Measurements from ENCODE around the gene CD7. TPM values are rescaled to one million over a fixed set of nuclear protein-coding genes. Genes with fewer than 3 reads are reported as not detected.
A peak's percentile ranks its signal among the peaks of the same experiment; 100 is the strongest.

The CD7 gene
- total RNA-seq, 1 experiment from 2014 or later, result 0.74 TPM

GRCh38 chr17:82356845-82357355 lies 39.5 kb upstream of the CD7 start:
- TF ChIP-seq SOX15 (CRISPR knock-in tag; IDR thresholded peaks at IDR 0.05), result no peak
- no peak for TF ChIP-seq ZNF512 (CRISPR knock-in tag; IDR thresholded peaks at IDR 0.05; ENCODE audit: borderline replicate concordance)
- no peak for TF ChIP-seq HMGA2 (CRISPR knock-in tag; IDR thresholded peaks at IDR 0.05)
- no peak for TF ChIP-seq ZNF416 (CRISPR knock-in tag; IDR thresholded peaks at IDR 0.05)
- TF ChIP-seq, protein P1, sequence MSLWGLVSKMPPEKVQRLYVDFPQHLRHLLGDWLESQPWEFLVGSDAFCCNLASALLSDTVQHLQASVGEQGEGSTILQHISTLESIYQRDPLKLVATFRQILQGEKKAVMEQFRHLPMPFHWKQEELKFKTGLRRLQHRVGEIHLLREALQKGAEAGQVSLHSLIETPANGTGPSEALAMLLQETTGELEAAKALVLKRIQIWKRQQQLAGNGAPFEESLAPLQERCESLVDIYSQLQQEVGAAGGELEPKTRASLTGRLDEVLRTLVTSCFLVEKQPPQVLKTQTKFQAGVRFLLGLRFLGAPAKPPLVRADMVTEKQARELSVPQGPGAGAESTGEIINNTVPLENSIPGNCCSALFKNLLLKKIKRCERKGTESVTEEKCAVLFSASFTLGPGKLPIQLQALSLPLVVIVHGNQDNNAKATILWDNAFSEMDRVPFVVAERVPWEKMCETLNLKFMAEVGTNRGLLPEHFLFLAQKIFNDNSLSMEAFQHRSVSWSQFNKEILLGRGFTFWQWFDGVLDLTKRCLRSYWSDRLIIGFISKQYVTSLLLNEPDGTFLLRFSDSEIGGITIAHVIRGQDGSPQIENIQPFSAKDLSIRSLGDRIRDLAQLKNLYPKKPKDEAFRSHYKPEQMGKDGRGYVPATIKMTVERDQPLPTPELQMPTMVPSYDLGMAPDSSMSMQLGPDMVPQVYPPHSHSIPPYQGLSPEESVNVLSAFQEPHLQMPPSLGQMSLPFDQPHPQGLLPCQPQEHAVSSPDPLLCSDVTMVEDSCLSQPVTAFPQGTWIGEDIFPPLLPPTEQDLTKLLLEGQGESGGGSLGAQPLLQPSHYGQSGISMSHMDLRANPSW (CRISPR knock-in tag; conservative IDR thresholded peaks at IDR 0.05; ENCODE audit: low read depth), result no peak
- TF ChIP-seq EMX1 (CRISPR knock-in tag; IDR thresholded peaks at IDR 0.05), result no peak
- no peak for TF ChIP-seq TP53 (CRISPR knock-in tag; IDR thresholded peaks at IDR 0.05)
- TF ChIP-seq E2F4 (CRISPR knock-in tag; IDR thresholded peaks at IDR 0.05; ENCODE audit: borderline replicate concordance, low read depth), result no peak
- TF ChIP-seq PRRX2 (CRISPR knock-in tag; IDR thresholded peaks at IDR 0.05), result no peak
- no peak for TF ChIP-seq ELF4 (CRISPR knock-in tag; IDR thresholded peaks at IDR 0.05; ENCODE audit: low read depth)
- TF ChIP-seq KAT7 (CRISPR knock-in tag; IDR thresholded peaks at IDR 0.05; ENCODE audit: borderline replicate concordance), result no peak
- TF ChIP-seq NFATC4 (CRISPR knock-in tag; IDR thresholded peaks at IDR 0.05), result no peak
- TF ChIP-seq NR3C1 (CRISPR knock-in tag; conservative IDR thresholded peaks at IDR 0.05; ENCODE audit: low read depth), result no peak
- no peaks in the 10 kb centered on the region for H3K9me3 Mint-ChIP-seq
- DNase-seq (ENCODE audit: low spot score) (peak; percentile 63), ATAC-seq (peak; percentile 88)
- H3K4me3 Mint-ChIP-seq, result no peak overlapping the region
- no peak overlapping the region for H3K27ac Mint-ChIP-seq
- ChIA-PET POLR2A (interaction anchor here (0.9 kb wide), 1 partner anchor 11 kb away, joined by 3 read pairs; no protein-coding TSS in a partner anchor), CTCF (interaction anchor here (0.7 to 1.5 kb wide), 13 partner anchors 13 to 198 kb away, joined by 3 to 7 read pairs (median 3); partner anchors contain the start of genes CD7, FOXK2 and SECTM1)
- H3K4me1 Mint-ChIP-seq, result peaks cover 7% of the 10 kb centered on the region
- peaks cover 15% of the 10 kb centered on the region for H3K27me3 Mint-ChIP-seq (ENCODE audit: low read depth)
- H3K36me3 Mint-ChIP-seq, result no peaks in the 10 kb centered on the region

GRCh38 chr17:82355770-82356427 lies 38.5 kb upstream of the CD7 start:
- ChIA-PET POLR2A (interaction anchor here (0.9 kb wide), 1 partner anchor 10 kb away, joined by 3 read pairs; no protein-coding TSS in a partner anchor), CTCF (interaction anchor here (0.6 to 1.5 kb wide), 7 partner anchors 22 to 199 kb away, joined by 3 to 7 read pairs (median 3); partner anchors contain the start of gene SECTM1)
- DNase-seq (ENCODE audit: low spot score) (no peak), ATAC-seq (no peak)
- H3K9me3 Mint-ChIP-seq, result no peaks in the 10 kb centered on the region
- peaks cover 7% of the 10 kb centered on the region for H3K4me1 Mint-ChIP-seq
- peaks cover 9% of the 10 kb centered on the region; the same call in 1 of the 2 replicates for H3K27me3 Mint-ChIP-seq (ENCODE audit: low read depth)
- no peak overlapping the region for H3K27ac Mint-ChIP-seq
- H3K4me3 Mint-ChIP-seq, result no peak overlapping the region
- H3K36me3 Mint-ChIP-seq, result no peaks in the 10 kb centered on the region
- TF ChIP-seq JUN (CRISPR knock-in tag; IDR thresholded peaks at IDR 0.05) (no peak), ZNF121 (CRISPR knock-in tag; IDR thresholded peaks at IDR 0.05) (no peak), OVOL2 (CRISPR knock-in tag; IDR thresholded peaks at IDR 0.05; ENCODE audit: borderline replicate concordance) (no peak), SMAD3 (CRISPR knock-in tag; IDR thresholded peaks at IDR 0.05; ENCODE audit: borderline replicate concordance) (no peak), ZNF232 (CRISPR knock-in tag; IDR thresholded peaks at IDR 0.05) (no peak), AFF4 (CRISPR knock-in tag; IDR thresholded peaks at IDR 0.05; ENCODE audit: borderline replicate concordance) (no peak), SOX15 (CRISPR knock-in tag; IDR thresholded peaks at IDR 0.05) (no peak), NR2C2 (CRISPR knock-in tag; IDR thresholded peaks at IDR 0.05) (no peak), TCF7 (CRISPR knock-in tag; IDR thresholded peaks at IDR 0.05; ENCODE audit: low read depth) (no peak), MYBL2 (CRISPR knock-in tag; IDR thresholded peaks at IDR 0.05) (no peak)
- TF ChIP-seq, protein P2, sequence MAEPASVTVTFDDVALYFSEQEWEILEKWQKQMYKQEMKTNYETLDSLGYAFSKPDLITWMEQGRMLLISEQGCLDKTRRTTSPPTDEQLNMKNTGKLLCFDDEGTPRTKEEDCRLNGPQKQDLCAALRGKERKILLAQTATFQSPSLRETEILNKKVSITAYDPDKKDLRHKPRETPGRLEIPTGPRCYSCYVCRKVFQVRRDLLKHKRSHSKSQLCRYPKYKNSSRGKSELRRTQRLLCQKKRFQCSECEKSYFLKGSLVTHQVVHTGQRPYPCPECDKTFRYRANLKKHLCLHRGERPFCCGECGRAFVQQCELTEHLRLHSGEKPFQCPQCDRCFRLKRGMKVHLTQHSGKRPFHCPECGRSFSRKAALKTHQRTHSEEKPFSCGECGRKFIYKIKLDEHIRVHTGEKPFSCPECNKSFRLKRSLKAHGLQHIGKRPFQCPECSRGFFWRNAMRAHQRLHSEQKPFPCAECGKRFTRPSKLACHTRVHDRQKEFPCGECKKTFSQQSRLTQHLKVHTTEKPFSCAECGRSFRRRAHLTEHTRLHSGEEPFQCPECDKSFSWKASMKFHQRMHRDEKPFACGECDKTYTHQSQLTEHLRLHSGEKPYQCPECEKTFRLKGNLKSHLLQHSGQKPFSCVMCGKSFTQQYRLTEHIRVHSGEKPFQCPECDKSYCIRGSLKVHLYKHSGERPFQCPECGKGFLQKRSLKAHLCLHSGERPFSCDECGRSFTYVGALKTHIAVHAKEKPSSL (CRISPR knock-in tag; conservative IDR thresholded peaks at IDR 0.05), result no peak
- TF ChIP-seq, protein P3, sequence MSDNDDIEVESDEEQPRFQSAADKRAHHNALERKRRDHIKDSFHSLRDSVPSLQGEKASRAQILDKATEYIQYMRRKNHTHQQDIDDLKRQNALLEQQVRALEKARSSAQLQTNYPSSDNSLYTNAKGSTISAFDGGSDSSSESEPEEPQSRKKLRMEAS (CRISPR knock-in tag; IDR thresholded peaks at IDR 0.05), result no peak

All from WTC11 (cell line).